B cell (primary cell): ENCODE data around the gene MAST2. TPM values are rescaled to one million over a fixed set of nuclear protein-coding genes. Genes with fewer than 3 reads are reported as not detected.
"Not testable (repeated sequence)": the region's sequence is repeated elsewhere in the genome, so short reads cannot be mapped to it uniquely, and the experiment has no call there.

Experiments used
- ATAC-seq: fragments of 200-7000 bp; cut with Tn5 transposase; one replicate; pipeline ENCODE4 v1.10.0; 2021; ENCODE audit warnings: low read depth, mild to moderate bottlenecking, moderate number of reproducible peaks, moderate library complexity
- CTCF ChIA-PET: fragments of 350-600 bp; sonication (Branson Sonifier 250); formaldehyde crosslinking; loops from one replicate; lab custom pipeline; 2021; ENCODE audit warnings: antibody characterized with exemption, inconsistent platforms; lab: Charles Lee
- POLR2A ChIA-PET: fragments of 350-600 bp; sonication (Branson Sonifier 250); formaldehyde crosslinking; loops from one replicate; lab custom pipeline; 2021; ENCODE audit warnings: antibody characterized with exemption; lab: Charles Lee
- DNase-seq: peaks from one replicate; pipeline ENCODE4 v3.0.0; 2013
- H2AFZ ChIP-seq: 2 replicates; pipeline ENCODE4 v1.6.1; 2012; ENCODE audit warnings: mild to moderate bottlenecking, low read depth, low read length; ENCODE audit not compliant: insufficient read depth, poor library complexity, severe bottlenecking
- H3K27ac ChIP-seq, 2 donors: 1 replicate in 1 of 2; 2 replicates in 1 of 2; pipeline ENCODE4 v1.5.1; 2012 to 2013; ENCODE audit warnings: low read length in 2 of 2, mild to moderate bottlenecking in 2 of 2, moderate library complexity in 1 of 2
- H3K27me3 ChIP-seq, 4 experiments: fragments of 200-600 bp in 1 of 4; sonication (generic) in 1 of 4; replicated peaks in 1 of 4; 1 replicate in 2 of 4; 2 replicates in 2 of 4; pipeline versions ENCODE4 v1.6.1 to v1.7.0; 2013 to 2016; ENCODE audit warnings: low read length in 3 of 4, mild to moderate bottlenecking in 2 of 4, mixed read lengths in 1 of 4, moderate library complexity in 1 of 4; ENCODE audit not compliant: insufficient read depth in 4 of 4, control insufficient read depth in 3 of 4; ENCODE audit errors: control extremely low read depth in 1 of 4
- H3K36me3 ChIP-seq, 2 experiments: replicated peaks in 1 of 2; 1 replicate in 1 of 2; 2 replicates in 1 of 2; pipeline versions ENCODE4 v1.6.1 to v1.7.1; 2013; ENCODE audit warnings: low read length in 1 of 2; ENCODE audit not compliant: insufficient read depth in 2 of 2, control insufficient read depth in 1 of 2; ENCODE audit errors: control extremely low read depth in 1 of 2, extremely low read depth in 1 of 2
- H3K4me1 ChIP-seq, 2 donors: fragments of 200-600 bp in 1 of 2; sonication (generic) in 1 of 2; 1 replicate in 1 of 2; 2 replicates in 1 of 2; pipeline versions ENCODE4 v1.5.1 to v1.6.1; 2013 to 2017; ENCODE audit warnings: low read length in 2 of 2; ENCODE audit not compliant: control insufficient read depth in 2 of 2, insufficient read depth in 2 of 2
- H3K4me2 ChIP-seq: replicated peaks from 2 replicates; pipeline ENCODE3; 2012; ENCODE audit warnings: mild to moderate bottlenecking, low read depth, low read length; ENCODE audit not compliant: poor library complexity, severe bottlenecking
- H3K4me3 ChIP-seq, 5 experiments: fragments of 200-600 bp in 1 of 5; sonication (generic) in 1 of 5; 1 replicate in 3 of 5; 2 replicates in 2 of 5; pipeline versions ENCODE4 v1.5.1 to v1.7.0; 2011 to 2016; ENCODE audit warnings: low read length in 4 of 5, mild to moderate bottlenecking in 4 of 5, low read depth in 2 of 5, control low read depth in 1 of 5, moderate library complexity in 1 of 5; ENCODE audit not compliant: insufficient read depth in 1 of 5; ENCODE audit errors: control extremely low read depth in 1 of 5, extremely low read depth in 1 of 5
- H3K79me2 ChIP-seq: fragments of 200-600 bp; sonication (generic); one replicate; pipeline ENCODE4 v1.6.0; 2016; ENCODE audit warnings: low read length; ENCODE audit not compliant: control insufficient read depth, insufficient read depth
- H3K9ac ChIP-seq: fragments of 200-600 bp; sonication (generic); 2 replicates; pipeline ENCODE4 v1.6.1; 2017; ENCODE audit warnings: mild to moderate bottlenecking, low read length, moderate library complexity
- H3K9me3 ChIP-seq, 3 donors: one replicate each; pipeline versions ENCODE4 v1.6.1 to v1.7.1; 2013; ENCODE audit warnings: low read length in 2 of 3; ENCODE audit not compliant: control insufficient read depth in 2 of 3, insufficient read depth in 1 of 3; ENCODE audit errors: control extremely low read depth in 1 of 3
- H4K20me1 ChIP-seq: 2 replicates; pipeline ENCODE4 v1.6.0; 2012; ENCODE audit warnings: mild to moderate bottlenecking, low read length; ENCODE audit not compliant: insufficient read depth, control insufficient read depth, poor library complexity, severe bottlenecking
- H3K27ac Mint-ChIP-seq: one replicate; pipeline ENCODE4 v1.8.0; 2021; ENCODE audit warnings: mixed read lengths
- H3K27me3 Mint-ChIP-seq: one replicate; pipeline ENCODE4 v1.8.0; 2021; ENCODE audit warnings: mixed read lengths
- H3K4me1 Mint-ChIP-seq: one replicate; pipeline ENCODE4 v1.8.0; 2021; ENCODE audit warnings: mixed read lengths
- H3K4me3 Mint-ChIP-seq: one replicate; pipeline ENCODE4 v1.8.0; 2021; ENCODE audit warnings: mixed read lengths
- H3K9me3 Mint-ChIP-seq: one replicate; pipeline ENCODE4 v1.8.0; 2022; ENCODE audit warnings: mixed read lengths; ENCODE audit not compliant: insufficient read depth
- EZH2 ChIP-seq: IDR thresholded peaks from 2 replicates; pipeline ENCODE4 v1.6.1; 2012; ENCODE audit warnings: borderline replicate concordance, low read depth, mild to moderate bottlenecking, moderate library complexity, low read length; ENCODE audit not compliant: insufficient read depth, poor library complexity, severe bottlenecking
- WGBS: methylation state at CpG from one replicate; pipeline ENCODE4 v1.1.5; 2013; ENCODE audit warnings: missing lambda C conversion rate; ENCODE audit not compliant: insufficient coverage; 5-methylcytosine and 5-hydroxymethylcytosine counted together
- intact Hi-C: fragments of 100-400 bp; cut with micrococcal nuclease; formaldehyde crosslinking; loops from one replicate; pipeline ENCODE4 v1.10.0; 2022
- polyA plus RNA-seq: library from polyadenylated mRNA; depleted of rRNA; stranded (reverse); fragments of >200 nt; gene quantifications from 2 replicates; pipeline ENCODE4 v1.2.3, GENCODE V29; 2012
- total RNA-seq, 2 donors: library from RNA; stranded (reverse); fragments of 120-200 nt in 1 of 2; gene quantifications; 1 replicate in 1 of 2; 2 replicates in 1 of 2; pipeline versions ENCODE4 v1.2.3 to v1.2.4, GENCODE V29; 2013 to 2022
- TF ChIP-seq, protein P1 (sequence below): fragments of 200-600 bp; IDR thresholded peaks from one replicate; pipeline ENCODE4 v1.8.0; 2022; ENCODE audit warnings: antibody characterized with exemption, mild to moderate bottlenecking

The MAST2 gene
- total and polyA plus RNA-seq, 2 donors (not counting 1 experiment from before 2014, with no cell fraction given): 12.5 to 23.3 TPM

DNA sequence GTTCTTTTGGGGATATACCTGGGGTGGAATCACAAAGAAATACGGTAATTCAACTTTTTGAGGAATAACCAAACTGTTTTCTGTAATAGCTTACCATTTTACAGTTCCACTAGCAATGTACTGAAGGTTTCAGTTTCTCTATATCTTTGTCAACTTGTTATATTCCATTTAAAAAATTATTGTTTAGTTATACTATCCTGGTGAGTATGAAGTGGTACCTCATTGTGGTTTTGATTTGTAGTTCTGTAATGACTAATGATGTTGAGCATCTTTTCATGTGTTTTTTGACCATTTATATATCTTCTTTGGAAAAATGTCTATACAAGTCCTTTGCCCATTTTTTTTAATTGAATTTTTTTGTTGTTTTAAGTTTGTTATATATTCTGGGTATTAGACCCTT lies 39.4 kb downstream of the MAST2 start:
- Mint-ChIP-seq H3K9me3 (no peaks in the 10 kb centered on the region), H3K4me1 (peaks cover 10% of the 10 kb centered on the region), H3K27ac (no peak overlapping the region), H3K27me3 (no peaks in the 10 kb centered on the region), H3K4me3 (no peak overlapping the region)
- DNase-seq (no peak), ATAC-seq (no peak)
- no peak overlapping the region for H2AFZ ChIP-seq
- H3K9me3 ChIP-seq: no peaks in the 10 kb centered on the region
- H3K79me2 ChIP-seq: no peaks in the 10 kb centered on the region
- no peak overlapping the region for H3K9ac ChIP-seq
- POLR2A ChIA-PET: interaction anchor here (0.6 kb wide), 1 partner anchor 213 kb away, joined by 6 read pairs; no protein-coding TSS in a partner anchor
- H4K20me1 ChIP-seq: no peaks in the 10 kb centered on the region
- no peak overlapping the region for H3K4me3 ChIP-seq
- H3K27me3 ChIP-seq: no peaks in the 10 kb centered on the region
- H3K4me2 ChIP-seq: no peak overlapping the region
- no peaks in the 10 kb centered on the region for H3K36me3 ChIP-seq
- CTCF ChIA-PET: interaction anchor here (0.7 to 1.4 kb wide), 2 partner anchors 17 to 157 kb away, joined by 3 to 5 read pairs; partner anchors contain the start of gene GPBP1L1
- WGBS: no CpG with 5 or more reads among the region's 1 CpG
- intact Hi-C loops: loop anchor here (2.0 kb wide), 1 partner anchor 154 kb away; the partner anchor contains the start of gene TMEM69
- H3K27ac ChIP-seq: no peak overlapping the region
- no peak for TF ChIP-seq EZH2
- peaks cover 4 to 5% of the 10 kb centered on the region in 2 donors for H3K4me1 ChIP-seq

DNA sequence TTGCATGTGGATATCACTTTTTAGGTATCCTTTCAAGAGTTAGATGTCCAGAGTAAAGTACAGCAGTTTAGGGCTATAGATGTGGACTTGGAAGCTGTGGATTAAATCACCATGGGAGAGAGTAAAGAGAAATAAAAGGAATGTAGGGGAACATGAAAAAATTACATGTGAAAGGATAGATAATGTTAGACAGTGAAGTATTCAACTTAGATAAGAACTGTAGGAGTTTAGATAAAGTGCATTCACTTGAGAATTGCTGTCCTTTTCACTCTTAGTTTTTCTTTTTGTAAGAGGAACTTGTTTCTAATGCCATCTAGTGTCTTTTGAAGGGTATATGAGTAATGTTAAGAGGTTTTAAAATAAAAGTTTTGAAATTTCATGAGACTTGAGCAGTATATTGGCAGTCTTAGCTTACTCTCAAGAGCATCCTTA lies 40.1 kb downstream of the MAST2 start:
- POLR2A ChIA-PET: no interaction called here
- Histone ChIP-seq H2AFZ (no peak overlapping the region), H3K4me2 (no peak overlapping the region), H3K4me1 (peaks cover 4 to 5% of the 10 kb centered on the region in 2 donors), H3K79me2 (no peaks in the 10 kb centered on the region), H3K4me3 (no peak overlapping the region), H3K9me3 (no peaks in the 10 kb centered on the region), H3K27me3 (no peaks in the 10 kb centered on the region), H4K20me1 (no peaks in the 10 kb centered on the region), H3K9ac (no peak overlapping the region), H3K27ac (no peak overlapping the region), H3K36me3 (no peaks in the 10 kb centered on the region)
- H3K4me3 Mint-ChIP-seq: no peak overlapping the region
- H3K27me3 Mint-ChIP-seq: no peaks in the 10 kb centered on the region
- ATAC-seq: no peak
- no peaks in the 10 kb centered on the region for H3K9me3 Mint-ChIP-seq
- DNase-seq: peak; percentile 25
- no peak overlapping the region for H3K27ac Mint-ChIP-seq
- intact Hi-C loops: loop anchor here (2.0 kb wide), 1 partner anchor 155 kb away; the partner anchor contains the start of gene TMEM69
- TF ChIP-seq, protein P1, sequence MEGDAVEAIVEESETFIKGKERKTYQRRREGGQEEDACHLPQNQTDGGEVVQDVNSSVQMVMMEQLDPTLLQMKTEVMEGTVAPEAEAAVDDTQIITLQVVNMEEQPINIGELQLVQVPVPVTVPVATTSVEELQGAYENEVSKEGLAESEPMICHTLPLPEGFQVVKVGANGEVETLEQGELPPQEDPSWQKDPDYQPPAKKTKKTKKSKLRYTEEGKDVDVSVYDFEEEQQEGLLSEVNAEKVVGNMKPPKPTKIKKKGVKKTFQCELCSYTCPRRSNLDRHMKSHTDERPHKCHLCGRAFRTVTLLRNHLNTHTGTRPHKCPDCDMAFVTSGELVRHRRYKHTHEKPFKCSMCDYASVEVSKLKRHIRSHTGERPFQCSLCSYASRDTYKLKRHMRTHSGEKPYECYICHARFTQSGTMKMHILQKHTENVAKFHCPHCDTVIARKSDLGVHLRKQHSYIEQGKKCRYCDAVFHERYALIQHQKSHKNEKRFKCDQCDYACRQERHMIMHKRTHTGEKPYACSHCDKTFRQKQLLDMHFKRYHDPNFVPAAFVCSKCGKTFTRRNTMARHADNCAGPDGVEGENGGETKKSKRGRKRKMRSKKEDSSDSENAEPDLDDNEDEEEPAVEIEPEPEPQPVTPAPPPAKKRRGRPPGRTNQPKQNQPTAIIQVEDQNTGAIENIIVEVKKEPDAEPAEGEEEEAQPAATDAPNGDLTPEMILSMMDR: peak; percentile 52
- no peak for TF ChIP-seq EZH2
- peaks cover 10% of the 10 kb centered on the region for H3K4me1 Mint-ChIP-seq
- CTCF ChIA-PET: interaction anchor here (0.7 to 1.4 kb wide), 3 partner anchors 18 to 380 kb away, joined by 3 to 5 read pairs (median 3); partner anchors contain the start of gene GPBP1L1

DNA sequence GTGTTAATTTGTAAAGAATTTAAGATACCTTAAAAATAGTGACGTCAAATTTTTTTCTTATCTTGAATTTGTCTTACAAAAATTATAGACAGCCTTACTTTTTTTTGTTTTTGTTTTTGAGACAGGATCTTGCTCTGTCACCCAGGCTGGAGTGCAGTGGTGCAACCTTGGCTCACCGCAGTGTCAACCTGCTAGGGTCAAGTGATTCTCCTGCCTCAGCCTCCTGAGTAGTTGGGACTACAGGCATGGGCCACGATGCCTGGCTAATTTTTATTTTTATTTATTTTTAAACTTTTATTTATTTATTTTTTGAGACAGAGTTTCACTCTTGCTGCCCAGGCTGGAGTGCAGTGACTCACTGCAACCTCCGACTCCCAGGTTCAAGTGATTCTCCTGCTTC lies 40.6 kb downstream of the MAST2 start:
- H4K20me1 ChIP-seq, H3K4me2 ChIP-seq, POLR2A ChIA-PET, H3K27ac ChIP-seq, H3K4me3 ChIP-seq, H3K9me3 ChIP-seq, H3K36me3 ChIP-seq, H3K4me1 Mint-ChIP-seq, H2AFZ ChIP-seq, H3K9ac ChIP-seq, ATAC-seq, H3K79me2 ChIP-seq, H3K9me3 Mint-ChIP-seq, H3K27me3 ChIP-seq, H3K4me1 ChIP-seq, H3K27me3 Mint-ChIP-seq, DNase-seq, H3K4me3 Mint-ChIP-seq, H3K27ac Mint-ChIP-seq: not testable (repeated sequence)
- CTCF ChIA-PET: interaction anchor here (0.7 to 1.4 kb wide), 2 partner anchors 158 to 380 kb away, joined by 3 to 5 read pairs; partner anchors contain the start of gene GPBP1L1
- 100% methylated on average over 1 of the region's 4 CpGs for WGBS
- intact Hi-C loops: loop anchor here (2.0 kb wide), 1 partner anchor 155 kb away; the partner anchor contains the start of gene TMEM69
